ENCODE results near the gene NELL2. TPM values are rescaled to one million over a fixed set of nuclear protein-coding genes. Genes with fewer than 3 reads are reported as not detected.

Gene NELL2
- total RNA-seq, 1 experiment from 2014 or later: 1.1 TPM

DNA sequence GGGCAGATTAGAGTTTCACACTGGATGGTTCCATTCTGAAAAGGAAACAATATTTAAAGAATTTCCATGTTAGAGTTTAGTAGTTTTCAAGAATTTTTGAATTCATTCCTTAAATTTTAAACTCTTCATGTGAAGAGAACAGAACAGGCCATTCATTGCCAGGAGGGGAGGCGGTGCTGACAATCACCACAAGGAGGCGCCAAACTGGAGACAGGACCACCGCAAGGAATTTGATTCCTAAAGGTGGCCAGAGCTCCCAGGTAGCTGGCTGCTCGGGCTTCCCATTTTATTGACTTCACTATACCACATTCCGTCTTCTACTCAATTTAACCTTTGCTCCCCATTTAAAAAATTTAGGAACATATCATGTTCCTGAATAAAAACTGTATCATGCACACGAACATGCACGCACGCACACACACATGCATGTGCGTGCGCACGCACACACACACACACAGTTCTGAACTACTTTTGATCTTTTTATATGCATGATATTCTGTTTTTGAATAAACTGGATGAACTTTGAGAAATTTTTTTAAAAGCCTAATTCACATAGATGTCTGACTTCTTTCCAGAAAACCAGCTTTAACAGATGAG, 101.2 kb downstream of the NELL2 start:
- intact Hi-C loops (cut with micrococcal nuclease): loop anchor here (1.0 to 2.0 kb wide), 2 partner anchors 156 to 347 kb away; no protein-coding TSS in a partner anchor
- no peaks in the 10 kb centered on the region for H3K36me3 ChIP-seq (ENCODE audit: control insufficient read depth in 1 of 2, insufficient read depth in 2 of 2, low read length in 2 of 2)
- H3K4me1 ChIP-seq (ENCODE audit: control insufficient read depth in 1 of 2, insufficient read depth in 2 of 2, low read length in 2 of 2): no peaks in the 10 kb centered on the region
- H3K4me2 ChIP-seq (ENCODE audit: low read length): no peak overlapping the region
- H3K9me3 ChIP-seq (ENCODE audit: control insufficient read depth in 1 of 2, insufficient read depth in 1 of 2, low read depth in 1 of 2, low read length in 2 of 2): no peaks in the 10 kb centered on the region
- H3K79me2 ChIP-seq (ENCODE audit: insufficient read depth, low read length): no peaks in the 10 kb centered on the region
- ATAC-seq (peak; percentile 74), DNase-seq (ENCODE audit: low read depth, low spot score) (peak; percentile 15)
- TF ChIP-seq RAD21 (IDR thresholded peaks at IDR 0.05; ENCODE audit: low read depth): peak; percentile 35; the same call in 1 of the 2 replicates
- TF ChIP-seq SIN3A (IDR thresholded peaks at IDR 0.05; ENCODE audit: low read depth): no peak
- TF ChIP-seq, protein P1, sequence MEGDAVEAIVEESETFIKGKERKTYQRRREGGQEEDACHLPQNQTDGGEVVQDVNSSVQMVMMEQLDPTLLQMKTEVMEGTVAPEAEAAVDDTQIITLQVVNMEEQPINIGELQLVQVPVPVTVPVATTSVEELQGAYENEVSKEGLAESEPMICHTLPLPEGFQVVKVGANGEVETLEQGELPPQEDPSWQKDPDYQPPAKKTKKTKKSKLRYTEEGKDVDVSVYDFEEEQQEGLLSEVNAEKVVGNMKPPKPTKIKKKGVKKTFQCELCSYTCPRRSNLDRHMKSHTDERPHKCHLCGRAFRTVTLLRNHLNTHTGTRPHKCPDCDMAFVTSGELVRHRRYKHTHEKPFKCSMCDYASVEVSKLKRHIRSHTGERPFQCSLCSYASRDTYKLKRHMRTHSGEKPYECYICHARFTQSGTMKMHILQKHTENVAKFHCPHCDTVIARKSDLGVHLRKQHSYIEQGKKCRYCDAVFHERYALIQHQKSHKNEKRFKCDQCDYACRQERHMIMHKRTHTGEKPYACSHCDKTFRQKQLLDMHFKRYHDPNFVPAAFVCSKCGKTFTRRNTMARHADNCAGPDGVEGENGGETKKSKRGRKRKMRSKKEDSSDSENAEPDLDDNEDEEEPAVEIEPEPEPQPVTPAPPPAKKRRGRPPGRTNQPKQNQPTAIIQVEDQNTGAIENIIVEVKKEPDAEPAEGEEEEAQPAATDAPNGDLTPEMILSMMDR (IDR thresholded peaks at IDR 0.05 in 2 of 3, conservative IDR thresholded peaks at IDR 0.05 in 1 of 3; ENCODE audit: borderline replicate concordance in 1 of 3, insufficient read depth in 1 of 3, low read depth in 2 of 3, low read length in 2 of 3): peak; percentile 42 to 96 (median 91); a peak in 5 of 6 replicates
- no peaks in the 10 kb centered on the region for H3K9me2 ChIP-seq (ENCODE audit: insufficient read depth)
- H2AFZ ChIP-seq (ENCODE audit: low read depth, low read length, poor library complexity, severe bottlenecking): no peak overlapping the region
- H3K4me3 ChIP-seq (replicated peaks in 1 of 2; ENCODE audit: low read depth in 1 of 2, low read length in 2 of 2): no peak overlapping the region
- no peak overlapping the region for H3K27ac ChIP-seq (ENCODE audit: low read depth, low read length)
- RAD21 ChIA-PET (ENCODE audit: low non-redundant PET in 1 of 2, low total read pairs in 2 of 2, uncharacterized antibody in 2 of 2, unreplicated experiment in 2 of 2): no interaction called here
- H3K9ac ChIP-seq (ENCODE audit: low read length): no peak overlapping the region
- BruUV-seq (replicated peaks): no TSS peak
- POLR2A ChIA-PET: no interaction called here
- H3K27me3 ChIP-seq (ENCODE audit: insufficient read depth, low read length): no peaks in the 10 kb centered on the region
- CTCF ChIA-PET: interaction anchor here (0.6 to 2.1 kb wide), 4 partner anchors 11 to 760 kb away, joined by 4 to 18 read pairs (median 6); no protein-coding TSS in a partner anchor
- no peaks in the 10 kb centered on the region; the same call in 1 of the 2 replicates for H4K20me1 ChIP-seq (ENCODE audit: insufficient read depth)

- no peak overlapping the region for H3K9ac ChIP-seq (ENCODE audit: low read length)
- POLR2A ChIA-PET: no interaction called here
- H3K4me3 ChIP-seq (replicated peaks in 1 of 2; ENCODE audit: low read depth in 1 of 2, low read length in 2 of 2): no peak overlapping the region
- H3K27me3 ChIP-seq (ENCODE audit: insufficient read depth, low read length): no peaks in the 10 kb centered on the region
- H2AFZ ChIP-seq (ENCODE audit: low read depth, low read length, poor library complexity, severe bottlenecking): no peak overlapping the region
- ATAC-seq: no peak
- H3K9me3 ChIP-seq (ENCODE audit: control insufficient read depth in 1 of 2, insufficient read depth in 1 of 2, low read depth in 1 of 2, low read length in 2 of 2): no peaks in the 10 kb centered on the region
- intact Hi-C loops (cut with micrococcal nuclease): no loop called here
- no peak for DNase-seq (ENCODE audit: low read depth, low spot score)
- CTCF ChIA-PET: no interaction called here
- H3K9me2 ChIP-seq (ENCODE audit: insufficient read depth): no peaks in the 10 kb centered on the region
- H3K4me2 ChIP-seq (ENCODE audit: low read length): no peak overlapping the region
- no peaks in the 10 kb centered on the region for H3K79me2 ChIP-seq (ENCODE audit: insufficient read depth, low read length)
- H4K20me1 ChIP-seq (ENCODE audit: insufficient read depth): no peaks in the 10 kb centered on the region
- BruUV-seq (replicated peaks): no TSS peak
- H3K4me1 ChIP-seq (ENCODE audit: control insufficient read depth in 1 of 2, insufficient read depth in 2 of 2, low read length in 2 of 2): no peaks in the 10 kb centered on the region
- RAD21 ChIA-PET (ENCODE audit: low non-redundant PET in 1 of 2, low total read pairs in 2 of 2, uncharacterized antibody in 2 of 2, unreplicated experiment in 2 of 2): no interaction called here
- no peaks in the 10 kb centered on the region for H3K36me3 ChIP-seq (ENCODE audit: control insufficient read depth in 1 of 2, insufficient read depth in 2 of 2, low read length in 2 of 2)
- no peak for TF ChIP-seq EZH2 (IDR thresholded peaks at IDR 0.05)
- TF ChIP-seq TCF7L2 (IDR thresholded peaks at IDR 0.05; ENCODE audit: borderline replicate concordance, extremely low read depth, insufficient read depth, insufficient read length): no peak
- no peak for TF ChIP-seq EGR1 (IDR thresholded peaks at IDR 0.05; ENCODE audit: low read depth)
- no peak for TF ChIP-seq ELF1 (IDR thresholded peaks at IDR 0.05; ENCODE audit: borderline replicate concordance, low read depth)
- TF ChIP-seq CEBPB (IDR thresholded peaks at IDR 0.05; ENCODE audit: low read depth): no peak
- TF ChIP-seq, protein P2, sequence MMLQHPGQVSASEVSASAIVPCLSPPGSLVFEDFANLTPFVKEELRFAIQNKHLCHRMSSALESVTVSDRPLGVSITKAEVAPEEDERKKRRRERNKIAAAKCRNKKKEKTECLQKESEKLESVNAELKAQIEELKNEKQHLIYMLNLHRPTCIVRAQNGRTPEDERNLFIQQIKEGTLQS (IDR thresholded peaks at IDR 0.05): no peak
- no peak for TF ChIP-seq YY1 (IDR thresholded peaks at IDR 0.05; ENCODE audit: extremely low read depth, insufficient replicate concordance, low read depth, low read length)
- no peak for TF ChIP-seq SRF (IDR thresholded peaks at IDR 0.05; ENCODE audit: low read depth)
- no peak for TF ChIP-seq RAD21 (IDR thresholded peaks at IDR 0.05; ENCODE audit: low read depth)
- no peak for TF ChIP-seq SIN3A (IDR thresholded peaks at IDR 0.05; ENCODE audit: low read depth)
- TF ChIP-seq ZFX (IDR thresholded peaks at IDR 0.05): no peak
- no peak overlapping the region for H3K27ac ChIP-seq (ENCODE audit: low read depth, low read length)
These were observed 104.6 kb downstream of the NELL2 start for GRCh38 chr12:44771485-44772021.

Data from HCT116 (cell line).